ENCODE measurements around the gene HDAC8.
"Not testable (repeated sequence)": the region's sequence is repeated elsewhere in the genome, so short reads cannot be mapped to it uniquely, and the experiment has no call there.

The HDAC8 gene

DNA sequence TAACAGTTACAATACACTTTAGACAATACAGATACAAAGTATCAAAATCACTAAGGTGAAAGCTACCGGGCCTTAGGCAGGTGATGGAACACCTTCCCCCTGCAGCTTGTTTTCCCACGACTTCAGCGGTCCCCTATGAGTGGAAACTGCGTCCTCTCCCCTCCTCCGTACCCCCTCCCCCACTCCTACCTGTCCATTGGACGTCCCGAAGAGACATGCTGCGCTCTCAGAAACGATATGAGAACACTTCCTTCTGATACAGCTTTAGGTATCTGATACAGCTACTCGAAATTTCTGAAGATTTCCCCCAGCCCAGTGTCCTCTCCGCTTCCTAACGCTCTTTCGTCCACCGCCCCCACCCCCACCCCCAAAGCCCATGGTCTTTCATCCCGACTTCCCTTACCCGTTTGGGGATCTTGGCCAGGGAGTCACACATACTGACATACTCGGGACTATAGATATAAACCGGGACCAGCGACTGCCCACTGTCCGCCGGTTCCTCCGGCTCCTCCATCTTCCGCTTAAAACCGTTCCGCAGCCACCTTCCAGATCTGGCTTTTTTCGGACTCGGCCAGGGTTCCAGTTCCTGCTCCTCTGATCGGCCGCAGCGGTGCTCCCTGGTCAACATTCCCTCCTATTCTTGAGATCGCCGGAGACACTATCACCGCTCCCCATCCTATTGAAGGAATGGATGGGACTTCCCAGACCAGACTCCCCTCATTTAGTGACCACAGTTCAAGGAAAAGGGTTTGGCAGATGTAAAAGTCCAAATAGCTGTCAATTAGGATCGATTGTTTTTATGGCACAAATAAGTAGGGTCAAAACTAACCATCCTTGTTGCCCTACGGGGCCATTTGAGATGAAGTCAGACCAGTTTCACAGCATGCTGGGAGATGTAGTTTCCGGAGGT is at the start of gene HDAC8:
HDAC8 (minus strand) TSS at position 596 of the 910 bp plus-strand sequence; CDS start at position 514, 82 bp downstream.
- peak; percentile 90 for DNase-seq (ENCODE audit: low read depth, low spot score)

GRCh38 chrX:72621625-72622485 is 49.2 kb upstream of the HDAC8 start:
- no peak for DNase-seq (ENCODE audit: low read depth, low spot score)

GRCh38 chrX:72621163-72621562 is 48.5 kb upstream of the HDAC8 start:
- DNase-seq (ENCODE audit: low read depth, low spot score), result no peak

- DNase-seq (ENCODE audit: low read depth, low spot score), result peak; percentile 6
Measured at GRCh38 chrX:72620550-72621145, 48.0 kb upstream of the HDAC8 start.

DNA sequence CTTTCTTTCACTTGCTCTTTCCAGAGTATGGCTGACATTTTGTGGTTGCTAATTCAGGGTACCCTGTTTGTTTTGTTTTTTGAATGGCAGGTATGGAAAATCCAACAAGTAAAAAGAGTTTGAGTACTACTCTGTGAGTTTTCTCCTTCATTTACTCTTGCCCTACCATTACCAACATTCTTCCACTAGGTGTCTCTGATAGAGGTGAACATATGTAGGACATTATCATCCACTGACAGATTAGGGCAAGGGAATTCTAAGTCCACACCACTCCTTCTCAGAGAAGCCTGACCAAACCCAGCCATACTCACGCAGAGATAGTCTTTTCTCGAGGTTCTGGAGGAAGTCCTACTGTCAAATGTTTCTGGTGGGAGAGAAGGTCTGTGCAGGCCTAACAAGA is 36.7 kb upstream of the HDAC8 start:
- DNase-seq (ENCODE audit: low read depth, low spot score), result no peak

- no peak for DNase-seq (ENCODE audit: low read depth, low spot score)
Measured at GRCh38 chrX:72604705-72605104, 32.1 kb upstream of the HDAC8 start.

DNA sequence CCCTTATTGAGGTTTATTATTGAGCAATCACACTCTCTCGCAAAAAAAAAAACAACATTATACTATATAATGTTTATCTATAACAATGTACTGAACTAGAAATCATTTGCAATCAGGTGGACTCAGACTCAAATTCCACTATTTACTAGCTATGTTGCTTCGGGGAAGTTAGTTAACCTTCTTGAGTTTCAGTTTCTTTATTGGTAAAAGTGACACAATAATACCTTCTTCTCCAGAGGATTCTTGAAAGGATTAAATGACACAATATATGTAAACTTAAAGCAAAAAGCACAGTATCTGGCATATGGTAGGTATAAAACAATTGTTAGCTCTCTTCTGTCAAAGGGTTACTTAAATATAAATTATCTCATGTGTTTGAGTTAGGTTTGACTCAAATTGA is 31.5 kb upstream of the HDAC8 start:
- no peak for DNase-seq (ENCODE audit: low read depth, low spot score)

DNA sequence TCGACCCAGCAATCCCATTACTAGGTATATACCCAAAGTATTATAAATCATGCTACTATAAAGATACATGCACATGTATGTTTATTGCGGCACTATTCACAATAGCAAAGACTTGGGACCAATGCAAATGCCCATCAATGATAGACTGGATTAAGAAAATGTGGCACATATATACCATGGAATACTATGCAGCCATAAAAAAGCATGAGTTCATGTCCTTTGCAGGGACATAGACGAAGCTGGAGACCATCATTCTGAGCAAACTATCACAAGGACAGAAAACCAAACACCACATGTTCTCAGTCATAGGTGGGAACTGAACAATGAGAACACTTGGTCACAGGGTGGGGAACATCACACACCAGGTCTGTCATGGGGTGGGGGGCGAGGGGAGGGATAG is 18.4 kb upstream of the HDAC8 start:
- not testable (repeated sequence) for DNase-seq (ENCODE audit: low read depth, low spot score)

- DNase-seq (ENCODE audit: low read depth, low spot score), result no peak
Measured at GRCh38 chrX:72584163-72584562, 11.5 kb upstream of the HDAC8 start.

DNA sequence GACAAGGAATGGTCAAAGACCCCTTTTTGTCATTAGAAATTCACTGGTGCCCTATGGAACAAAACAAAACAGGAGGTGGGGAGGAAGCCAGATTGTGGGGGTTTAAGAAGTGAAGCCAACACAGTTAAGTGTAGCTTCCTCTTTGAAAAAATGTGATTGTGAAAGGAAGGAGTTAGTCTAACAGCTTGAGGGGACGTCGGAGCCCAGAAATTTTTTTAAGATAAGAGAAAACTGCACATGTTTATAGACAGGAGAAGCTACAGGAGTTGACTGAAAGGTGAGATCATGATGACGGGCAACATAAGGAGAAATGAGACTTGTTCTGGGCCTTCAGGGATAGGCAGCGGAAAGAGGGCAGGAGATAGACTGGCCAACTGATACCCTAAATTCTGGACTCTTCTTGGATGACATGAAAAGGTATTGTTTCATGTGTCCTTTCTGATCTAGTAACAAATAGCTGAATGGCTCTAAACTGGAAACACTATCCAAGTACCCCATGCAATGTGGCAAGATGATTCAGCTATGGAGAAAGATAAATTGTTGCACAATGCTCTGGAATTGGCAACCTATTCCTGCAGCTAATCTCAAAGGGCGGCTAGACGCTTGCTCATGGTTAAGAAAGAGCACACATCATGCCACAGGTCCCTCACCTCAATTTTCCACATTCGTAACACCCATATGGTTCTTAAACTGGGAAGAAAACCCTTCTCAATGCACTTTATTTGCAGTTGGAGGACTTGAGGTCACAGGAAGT is 3.7 kb upstream of the HDAC8 start:
- DNase-seq (ENCODE audit: low read depth, low spot score), result no peak

GRCh38 chrX:72573158-72573511 is 492 bp upstream of the HDAC8 start:
- DNase-seq (ENCODE audit: low read depth, low spot score), result no peak

GRCh38 chrX:72569786-72570185 is 2.9 kb downstream of the HDAC8 start:
- no peak for DNase-seq (ENCODE audit: low read depth, low spot score)

- no peak for DNase-seq (ENCODE audit: low read depth, low spot score)
Measured at GRCh38 chrX:72568406-72569092, 4.1 kb downstream of the HDAC8 start.

DNA sequence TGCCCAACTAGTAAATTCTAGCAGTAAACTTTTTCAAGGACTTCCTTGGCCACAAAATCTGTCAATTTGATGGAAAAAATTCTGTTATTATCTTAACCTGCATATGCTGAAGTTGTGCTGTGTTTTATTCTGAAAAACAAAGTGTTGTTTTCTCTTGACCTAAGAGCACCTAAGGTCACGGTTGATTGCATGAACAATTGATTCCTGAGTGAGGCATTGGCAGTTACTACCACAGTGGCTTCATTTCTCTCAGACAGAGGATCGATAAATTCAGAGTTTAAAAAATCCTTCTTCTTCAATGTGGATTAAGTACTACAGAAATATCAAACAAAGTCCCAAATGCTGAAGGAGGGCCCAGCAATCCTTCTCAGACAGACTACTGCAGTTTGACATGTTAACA is 6.2 kb downstream of the HDAC8 start:
- DNase-seq (ENCODE audit: low read depth, low spot score), result no peak

DNA sequence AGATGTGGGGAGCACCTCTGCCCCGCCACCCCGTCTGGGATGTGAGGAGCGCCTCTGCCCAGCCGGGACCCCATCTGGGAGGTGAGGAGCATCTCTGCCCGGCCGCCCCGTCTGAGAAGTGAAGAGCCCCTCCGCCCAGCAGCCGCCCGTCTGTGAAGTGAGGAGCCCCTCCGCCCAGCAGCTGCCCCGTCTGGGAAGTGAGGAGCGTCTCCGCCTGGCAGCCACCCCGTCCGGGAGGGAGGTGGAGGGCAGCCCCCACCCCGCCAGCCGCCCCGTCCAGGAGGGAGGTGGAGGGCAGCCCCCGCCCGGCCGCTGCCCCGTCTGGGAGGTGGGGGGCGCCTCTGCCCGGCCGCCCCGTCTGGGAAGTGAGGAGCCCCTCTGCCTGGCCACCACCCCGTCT is 13.0 kb downstream of the HDAC8 start:
- DNase-seq (ENCODE audit: low read depth, low spot score), result not testable (repeated sequence)

DNA sequence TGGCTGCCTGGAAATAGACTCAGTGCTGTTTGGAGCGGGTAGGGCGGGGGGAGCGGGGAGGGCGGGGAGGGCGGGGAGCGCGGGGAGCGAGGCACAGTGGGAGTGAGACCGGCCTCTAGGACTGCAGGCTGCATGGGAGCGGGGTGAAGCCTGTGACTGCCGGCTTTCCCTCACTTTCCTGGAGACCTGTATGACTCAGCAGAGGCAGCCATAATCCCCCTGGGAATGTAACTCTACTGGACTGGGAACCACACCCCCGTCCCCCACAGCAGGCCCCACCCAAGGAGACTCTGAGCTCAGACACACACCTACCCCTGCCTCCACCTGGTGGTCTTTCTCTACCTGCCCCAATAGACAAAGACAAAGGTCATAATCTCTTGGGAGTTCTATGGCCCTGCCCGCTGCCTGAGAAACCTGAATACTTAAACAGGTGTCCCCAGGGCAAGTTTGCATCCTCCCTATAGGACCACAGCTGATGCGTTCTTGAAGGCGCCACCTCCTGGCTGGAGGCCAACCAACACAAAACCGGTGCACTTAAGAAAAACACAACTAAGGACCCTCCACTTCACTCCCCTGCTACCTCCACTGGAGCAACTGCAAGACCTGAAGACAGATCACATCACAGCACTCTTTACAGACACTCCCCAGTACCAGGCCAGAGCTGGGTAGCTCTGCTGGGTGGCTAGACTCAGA is 18.0 kb downstream of the HDAC8 start:
- peak; percentile 97 for DNase-seq (ENCODE audit: low read depth, low spot score)

DNA sequence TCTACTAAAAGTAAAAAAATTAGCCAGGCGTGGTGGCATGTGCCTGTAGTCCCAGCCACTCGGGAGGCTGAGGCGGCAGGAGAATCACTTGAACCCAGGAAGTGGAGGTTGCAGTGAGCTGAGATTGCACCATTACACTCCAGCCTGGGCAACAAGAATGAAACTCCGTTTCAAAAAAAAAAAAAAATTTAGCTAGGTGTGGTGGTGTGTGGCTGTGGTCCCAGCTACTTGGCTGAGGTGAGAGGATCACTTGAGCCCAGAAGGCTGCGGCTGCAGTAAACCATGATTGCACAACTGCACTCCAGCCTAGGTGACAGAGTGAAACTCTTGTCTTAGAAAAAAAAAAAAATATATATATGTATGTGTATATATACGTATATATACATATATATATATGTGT is 20.2 kb downstream of the HDAC8 start:
- DNase-seq (ENCODE audit: low read depth, low spot score), result not testable (repeated sequence)

DNA sequence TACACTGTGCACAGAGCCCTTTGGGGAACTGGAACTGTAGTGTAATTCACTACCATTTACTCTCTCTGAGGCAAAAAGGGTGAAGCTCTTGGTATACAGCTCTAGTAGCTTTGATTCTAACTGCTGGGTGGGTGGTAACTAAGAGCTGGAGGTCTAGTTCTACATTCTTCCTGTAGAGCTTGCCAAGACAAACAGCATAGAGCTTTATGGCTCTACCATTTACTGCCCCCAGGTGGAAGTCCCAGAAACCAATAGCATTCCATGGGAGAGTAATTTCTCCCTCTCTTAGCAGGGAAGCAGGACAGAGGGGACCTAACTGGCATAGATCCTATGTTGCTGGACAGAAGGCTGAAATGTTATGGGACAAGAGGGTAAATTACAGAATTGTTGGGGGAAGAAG is 26.7 kb downstream of the HDAC8 start:
- no peak for DNase-seq (ENCODE audit: low read depth, low spot score)

DNA sequence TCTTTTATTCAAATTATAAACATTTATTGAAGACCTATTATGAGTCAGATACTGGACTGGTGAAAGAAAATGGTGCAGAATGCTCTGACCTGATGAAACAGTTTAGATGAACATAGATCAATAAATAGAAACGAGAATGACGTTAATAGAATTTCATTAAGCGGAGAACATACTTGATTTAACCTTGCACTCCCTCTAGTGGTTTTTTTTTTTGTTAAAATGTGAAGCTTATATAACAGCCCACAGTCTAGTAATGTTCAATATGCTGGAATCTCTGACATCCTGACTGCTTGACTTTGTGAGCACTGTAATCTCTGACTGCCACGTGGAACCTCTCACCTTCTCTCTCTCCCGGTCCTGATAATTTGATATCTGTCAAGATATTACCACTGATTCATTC is 32.3 kb downstream of the HDAC8 start:
- DNase-seq (ENCODE audit: low read depth, low spot score), result no peak

DNA sequence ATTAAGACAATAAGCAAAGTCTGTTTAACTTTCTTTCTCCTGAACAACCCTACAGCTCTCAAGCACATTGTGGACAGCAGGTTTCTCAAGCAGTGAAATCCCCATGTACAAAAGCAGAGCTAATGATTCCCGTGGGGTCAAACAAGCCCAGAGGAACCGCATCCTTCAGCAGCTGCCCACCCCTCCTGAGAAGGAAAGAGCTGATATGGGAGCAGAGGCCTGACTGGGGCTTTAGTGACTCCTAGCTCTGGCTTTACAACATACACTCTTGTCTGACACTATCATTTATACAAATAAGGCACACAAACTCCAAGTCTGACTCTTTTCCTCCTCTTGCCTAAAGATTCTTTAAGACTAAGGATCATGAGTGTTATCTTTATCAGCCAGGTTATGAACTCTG is 32.8 kb downstream of the HDAC8 start:
- DNase-seq (ENCODE audit: low read depth, low spot score), result no peak
